ENCODE measurements around the gene NAXD. TPM values are rescaled to one million over a fixed set of nuclear protein-coding genes. Genes with fewer than 3 reads are reported as not detected.
"Not testable (repeated sequence)": the region's sequence is repeated elsewhere in the genome, so short reads cannot be mapped to it uniquely, and the experiment has no call there.

NAXD gene
- total RNA-seq = 31.1 and 32.7 TPM in 2 replicates

DNA sequence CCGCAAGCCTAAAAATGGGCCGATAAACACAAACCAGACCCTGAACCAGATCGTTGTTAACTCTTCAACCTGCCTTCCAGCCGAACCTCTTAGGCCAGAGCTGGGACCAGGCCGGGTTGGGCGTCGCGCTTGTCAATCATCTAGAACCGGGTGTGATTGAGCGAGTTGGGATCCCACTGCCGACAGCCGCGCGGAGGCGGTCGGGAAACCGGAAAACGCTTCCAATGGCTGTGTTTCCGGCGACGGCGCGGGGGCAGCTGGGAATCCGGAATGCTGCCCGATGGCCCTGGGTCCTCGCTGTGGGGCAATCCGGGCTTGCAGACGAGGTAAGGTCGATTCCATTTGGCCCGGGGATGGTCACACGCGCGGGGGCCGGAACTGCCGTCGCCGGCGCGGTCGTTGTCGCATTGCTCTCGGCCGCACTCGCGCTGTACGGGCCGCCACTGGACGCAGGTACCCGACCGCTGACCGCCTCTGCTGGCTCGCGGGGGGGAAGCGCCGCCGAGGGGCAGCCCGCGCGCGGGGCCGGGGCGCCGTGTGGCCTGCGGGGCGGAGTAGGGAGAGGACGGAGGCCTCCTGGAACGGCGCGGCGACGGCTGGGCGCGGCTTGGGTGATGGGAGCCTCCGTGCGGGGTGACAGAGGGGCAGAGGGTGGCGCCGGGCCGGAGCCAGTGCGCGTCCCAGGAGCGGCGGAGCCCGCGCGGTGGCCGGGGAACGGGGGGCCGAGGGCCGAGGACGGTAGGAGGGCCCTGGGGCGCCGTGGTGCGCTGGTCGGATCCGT is at the start of gene NAXD:
TSS of gene NAXD (plus strand) at position 224 of the 781 bp plus-strand sequence. CDS start at position 281, 57 bp downstream.
- H3K4me1 Mint-ChIP-seq = peaks cover 37% of the 10 kb centered on the region
- peak within 1 kb of the TSS; percentile 89 for H3K27ac Mint-ChIP-seq
- no peaks in the 10 kb centered on the region for H3K27me3 Mint-ChIP-seq
- H3K4me3 Mint-ChIP-seq = peak within 1 kb of the TSS; percentile 94
- peaks cover 4% of the 10 kb centered on the region for H3K36me3 Mint-ChIP-seq (ENCODE audit: low read depth)
- peaks cover 2% of the 10 kb centered on the region for H3K9me3 Mint-ChIP-seq
- ChIA-PET POLR2A (interaction anchor here (0.6 to 2.8 kb wide), 10 partner anchors 12 to 160 kb away, joined by 3 to 31 read pairs (median 5); partner anchors contain the start of genes ING1 and RAB20), CTCF (interaction anchor here (0.6 kb wide), 1 partner anchor 29 kb away, joined by 3 read pairs; no protein-coding TSS in a partner anchor)
- ATAC-seq (ENCODE audit: low read depth) = peak; percentile 82
- intact Hi-C loops (cut with micrococcal nuclease) = loop anchor here (1.0 to 5.0 kb wide), 5 partner anchors 37 to 300 kb away; partner anchors contain the start of gene ANKRD10
- peak; percentile 66 for DNase-seq
- TF ChIP-seq, protein P1, sequence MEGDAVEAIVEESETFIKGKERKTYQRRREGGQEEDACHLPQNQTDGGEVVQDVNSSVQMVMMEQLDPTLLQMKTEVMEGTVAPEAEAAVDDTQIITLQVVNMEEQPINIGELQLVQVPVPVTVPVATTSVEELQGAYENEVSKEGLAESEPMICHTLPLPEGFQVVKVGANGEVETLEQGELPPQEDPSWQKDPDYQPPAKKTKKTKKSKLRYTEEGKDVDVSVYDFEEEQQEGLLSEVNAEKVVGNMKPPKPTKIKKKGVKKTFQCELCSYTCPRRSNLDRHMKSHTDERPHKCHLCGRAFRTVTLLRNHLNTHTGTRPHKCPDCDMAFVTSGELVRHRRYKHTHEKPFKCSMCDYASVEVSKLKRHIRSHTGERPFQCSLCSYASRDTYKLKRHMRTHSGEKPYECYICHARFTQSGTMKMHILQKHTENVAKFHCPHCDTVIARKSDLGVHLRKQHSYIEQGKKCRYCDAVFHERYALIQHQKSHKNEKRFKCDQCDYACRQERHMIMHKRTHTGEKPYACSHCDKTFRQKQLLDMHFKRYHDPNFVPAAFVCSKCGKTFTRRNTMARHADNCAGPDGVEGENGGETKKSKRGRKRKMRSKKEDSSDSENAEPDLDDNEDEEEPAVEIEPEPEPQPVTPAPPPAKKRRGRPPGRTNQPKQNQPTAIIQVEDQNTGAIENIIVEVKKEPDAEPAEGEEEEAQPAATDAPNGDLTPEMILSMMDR (IDR thresholded peaks at IDR 0.05) = no peak

DNA sequence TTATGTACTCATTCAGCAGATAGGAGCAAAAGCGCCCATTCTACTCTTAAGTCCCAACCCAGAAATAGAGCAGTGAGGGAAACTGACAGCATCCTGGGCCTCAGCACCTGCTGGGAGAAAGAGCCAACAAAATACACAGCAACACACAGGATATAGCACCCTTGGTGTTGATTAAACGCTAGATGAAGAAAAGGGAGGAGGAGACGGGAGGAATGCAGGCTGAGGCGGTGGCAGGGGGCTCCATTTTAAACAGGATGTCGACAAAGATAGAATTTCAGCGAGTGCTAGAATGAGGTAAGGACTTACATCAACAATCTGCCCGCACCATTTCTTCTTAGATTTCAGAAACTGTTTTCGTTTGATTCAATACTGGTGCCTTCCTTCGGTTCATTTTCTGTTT is 49.2 kb upstream of the NAXD start:
- ChIA-PET CTCF (no interaction called here), POLR2A (interaction anchor here (0.7 kb wide), 1 partner anchor 10 kb away, joined by 3 read pairs; no protein-coding TSS in a partner anchor)
- Mint-ChIP-seq H3K27me3 (peaks cover 8% of the 10 kb centered on the region), H3K4me3 (no peak overlapping the region), H3K4me1 (peaks cover 14% of the 10 kb centered on the region), H3K36me3 (ENCODE audit: low read depth) (peaks cover 4% of the 10 kb centered on the region), H3K27ac (no peak overlapping the region), H3K9me3 (no peaks in the 10 kb centered on the region)
- intact Hi-C loops (cut with micrococcal nuclease) = no loop called here
- no peak for DNase-seq
- TF ChIP-seq, protein P1 (IDR thresholded peaks at IDR 0.05) = no peak
- ATAC-seq (ENCODE audit: low read depth) = no peak

DNA sequence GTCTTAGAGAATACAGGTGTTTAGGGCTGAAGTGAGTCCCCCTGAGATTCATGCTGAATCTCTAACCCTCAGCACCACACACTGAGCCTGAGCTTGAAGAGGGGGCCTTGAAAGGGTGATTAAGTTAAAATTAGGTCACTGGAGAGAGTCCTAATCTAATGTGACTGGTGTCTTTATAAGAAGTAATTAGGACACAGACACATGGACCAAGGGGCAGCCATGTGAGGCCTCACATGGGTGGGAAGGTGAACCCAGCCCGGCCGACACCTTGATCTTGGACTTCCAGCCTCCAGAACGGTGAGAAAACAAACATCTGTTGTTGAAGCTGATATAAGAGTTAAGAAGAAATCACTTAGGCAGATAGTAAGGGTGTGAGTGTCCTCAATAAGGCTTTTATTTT is 46.7 kb upstream of the NAXD start:
- H3K9me3 Mint-ChIP-seq = no peaks in the 10 kb centered on the region
- DNase-seq = no peak
- intact Hi-C loops (cut with micrococcal nuclease) = no loop called here
- ChIA-PET CTCF (no interaction called here), POLR2A (no interaction called here)
- no peaks in the 10 kb centered on the region for H3K4me1 Mint-ChIP-seq
- H3K36me3 Mint-ChIP-seq (ENCODE audit: low read depth) = no peaks in the 10 kb centered on the region
- H3K4me3 Mint-ChIP-seq = no peak overlapping the region
- H3K27ac Mint-ChIP-seq = no peak overlapping the region
- H3K27me3 Mint-ChIP-seq = peaks cover 12% of the 10 kb centered on the region
- TF ChIP-seq, protein P1 (IDR thresholded peaks at IDR 0.05) = no peak
- no peak for ATAC-seq (ENCODE audit: low read depth)

DNA sequence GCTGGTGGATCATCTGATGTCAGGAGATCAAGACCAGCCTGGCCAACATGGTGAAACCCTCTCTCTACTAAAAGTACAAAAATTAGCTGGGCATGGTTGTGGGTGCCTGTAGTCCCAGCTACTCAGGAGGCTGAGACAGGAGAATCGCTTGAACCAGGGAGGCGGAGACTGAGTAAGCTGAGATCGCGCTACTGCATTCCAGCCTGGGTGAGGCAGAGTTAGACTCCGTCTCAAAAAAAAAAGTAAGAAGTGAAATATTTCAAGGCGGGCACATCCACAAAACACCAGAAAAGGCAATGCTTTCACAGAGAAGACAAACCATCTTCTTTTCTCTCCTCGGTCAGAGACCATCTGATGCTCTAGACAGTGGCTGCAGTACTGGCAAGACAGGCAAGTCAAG is 45.4 kb upstream of the NAXD start:
- H3K4me1 Mint-ChIP-seq; H3K4me3 Mint-ChIP-seq; H3K27ac Mint-ChIP-seq; H3K9me3 Mint-ChIP-seq; POLR2A ChIA-PET; DNase-seq; CTCF ChIA-PET; H3K36me3 Mint-ChIP-seq (ENCODE audit: low read depth); intact Hi-C loops (cut with micrococcal nuclease); ATAC-seq (ENCODE audit: low read depth): not testable (repeated sequence)
- peaks cover 14% of the 10 kb centered on the region for H3K27me3 Mint-ChIP-seq

DNA sequence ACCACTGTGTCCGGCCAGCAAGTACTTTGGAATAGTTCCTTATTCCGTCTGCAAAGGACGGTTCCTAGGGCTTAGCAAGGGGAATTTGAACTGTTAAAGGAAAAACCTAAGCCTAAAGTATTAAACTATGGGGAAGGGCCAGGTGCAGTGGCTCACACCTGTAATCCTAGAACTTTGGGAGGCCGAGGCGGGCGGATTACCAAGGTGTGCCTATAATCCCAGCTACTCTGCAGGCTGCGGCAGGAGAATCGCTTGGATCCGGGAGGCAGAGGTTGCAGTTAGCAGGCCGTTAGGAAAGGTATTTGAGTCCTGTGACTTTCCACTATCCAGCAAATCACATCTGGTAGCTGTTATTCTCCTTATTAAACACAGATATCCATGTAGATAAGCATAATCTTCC is 44.5 kb upstream of the NAXD start:
- POLR2A ChIA-PET = no interaction called here
- no peaks in the 10 kb centered on the region for H3K9me3 Mint-ChIP-seq
- DNase-seq (no peak), ATAC-seq (ENCODE audit: low read depth) (no peak)
- CTCF ChIA-PET = no interaction called here
- intact Hi-C loops (cut with micrococcal nuclease) = no loop called here
- H3K4me1 Mint-ChIP-seq = peaks cover 9% of the 10 kb centered on the region
- no peaks in the 10 kb centered on the region for H3K36me3 Mint-ChIP-seq (ENCODE audit: low read depth)
- H3K27ac Mint-ChIP-seq = no peak overlapping the region
- TF ChIP-seq, protein P1 (IDR thresholded peaks at IDR 0.05) = no peak
- H3K4me3 Mint-ChIP-seq = no peak overlapping the region
- H3K27me3 Mint-ChIP-seq = peaks cover 19% of the 10 kb centered on the region

All from activated B cell treated with CpG ODN at 0.5 μM for 24 hours (primary cell).